ENCODE data around the gene OR2T29. TPM values are rescaled to one million over a fixed set of nuclear protein-coding genes. Genes with fewer than 3 reads are reported as not detected.
"Not testable (repeated sequence)": the region's sequence is repeated elsewhere in the genome, so short reads cannot be mapped to it uniquely, and the experiment has no call there.

The OR2T29 gene
- polyA plus RNA-seq, 1 donor (not counting 4 experiments of a cell fraction or from before 2014, with no cell fraction given), result not detected

GRCh38 chr1:248585266-248585665, 22.7 kb upstream of the OR2T29 start:
- Histone ChIP-seq H3K36me3 (ENCODE audit: control insufficient read depth in 2 of 2, extremely low read depth in 1 of 2, insufficient read depth in 2 of 2, low read length in 2 of 2) (no peaks in the 10 kb centered on the region), H3K4me3 (ENCODE audit: control insufficient read depth in 2 of 3, extremely low read depth in 1 of 3, insufficient read depth in 2 of 3, low read depth in 1 of 3, low read length in 3 of 3) (no peak overlapping the region), H3K27ac (ENCODE audit: control insufficient read depth, insufficient read depth, low read length) (no peak overlapping the region), H3K9ac (ENCODE audit: control insufficient read depth, extremely low read depth, insufficient read depth, low read length) (no peak overlapping the region), H2AFZ (ENCODE audit: control insufficient read depth, low read length) (no peak overlapping the region), H3K27me3 (ENCODE audit: control insufficient read depth, extremely low read depth, insufficient read depth, low read length) (no peaks in the 10 kb centered on the region), H3K9me3 (ENCODE audit: control insufficient read depth, low read depth, low read length) (no peaks in the 10 kb centered on the region), H3K4me2 (ENCODE audit: control insufficient read depth, extremely low read depth, insufficient read depth, low read depth, low read length) (no peak overlapping the region), H3K79me2 (ENCODE audit: control insufficient read depth, insufficient read depth, low read length) (no peaks in the 10 kb centered on the region), H4K20me1 (ENCODE audit: control insufficient read depth, extremely low read depth, insufficient read depth, low read length) (no peaks in the 10 kb centered on the region), H3K9me1 (ENCODE audit: control insufficient read depth, extremely low read depth, insufficient read depth, low read length) (no peaks in the 10 kb centered on the region), H3K4me1 (ENCODE audit: control insufficient read depth, extremely low read depth, insufficient read depth, low read length) (no peaks in the 10 kb centered on the region)
- FAIRE-seq (no peak), DNase-seq (ENCODE audit: low read depth, low spot score) (no peak)
- dilution Hi-C loops (cut with MboI; ENCODE audit: extremely low pct_ligation_motif_present, low sequenced_read_pairs), result no loop called here
- TF ChIP-seq EZH2 (IDR thresholded peaks at IDR 0.05; ENCODE audit: low read length) (no peak), CTCF (optimal IDR thresholded peaks at IDR 0.05 in 1 of 3, IDR thresholded peaks at IDR 0.05 in 1 of 3, conservative IDR thresholded peaks at IDR 0.05 in 1 of 3; ENCODE audit: extremely low read depth in 1 of 3, insufficient read depth in 2 of 3, low read length in 3 of 3) (no peak)

- DNase-seq (ENCODE audit: low read depth, low spot score) (no peak), FAIRE-seq (no peak)
- Histone ChIP-seq H3K27me3 (ENCODE audit: control insufficient read depth, extremely low read depth, insufficient read depth, low read length) (no peaks in the 10 kb centered on the region), H3K9me3 (ENCODE audit: control insufficient read depth, low read depth, low read length) (no peaks in the 10 kb centered on the region), H3K4me1 (ENCODE audit: control insufficient read depth, extremely low read depth, insufficient read depth, low read length) (no peaks in the 10 kb centered on the region), H3K9ac (ENCODE audit: control insufficient read depth, extremely low read depth, insufficient read depth, low read length) (no peak overlapping the region), H3K27ac (ENCODE audit: control insufficient read depth, insufficient read depth, low read length) (no peak overlapping the region), H3K4me2 (ENCODE audit: control insufficient read depth, extremely low read depth, insufficient read depth, low read depth, low read length) (no peak overlapping the region), H3K79me2 (ENCODE audit: control insufficient read depth, insufficient read depth, low read length) (no peaks in the 10 kb centered on the region), H3K36me3 (ENCODE audit: control insufficient read depth in 2 of 2, extremely low read depth in 1 of 2, insufficient read depth in 2 of 2, low read length in 2 of 2) (no peaks in the 10 kb centered on the region), H3K4me3 (ENCODE audit: control insufficient read depth in 2 of 3, extremely low read depth in 1 of 3, insufficient read depth in 2 of 3, low read depth in 1 of 3, low read length in 3 of 3) (no peak overlapping the region), H4K20me1 (ENCODE audit: control insufficient read depth, extremely low read depth, insufficient read depth, low read length) (no peaks in the 10 kb centered on the region), H2AFZ (ENCODE audit: control insufficient read depth, low read length) (no peak overlapping the region), H3K9me1 (ENCODE audit: control insufficient read depth, extremely low read depth, insufficient read depth, low read length) (no peaks in the 10 kb centered on the region)
- TF ChIP-seq CTCF (optimal IDR thresholded peaks at IDR 0.05 in 1 of 3, IDR thresholded peaks at IDR 0.05 in 1 of 3, conservative IDR thresholded peaks at IDR 0.05 in 1 of 3; ENCODE audit: extremely low read depth in 1 of 3, insufficient read depth in 2 of 3, low read length in 3 of 3), result no peak
- no peak for TF ChIP-seq EZH2 (IDR thresholded peaks at IDR 0.05; ENCODE audit: low read length)
- dilution Hi-C loops (cut with MboI; ENCODE audit: extremely low pct_ligation_motif_present, low sequenced_read_pairs), result no loop called here
Measured at GRCh38 chr1:248576260-248576980, 13.8 kb upstream of the OR2T29 start.

- H3K4me2 ChIP-seq (ENCODE audit: control insufficient read depth, extremely low read depth, insufficient read depth, low read depth, low read length); DNase-seq (ENCODE audit: low read depth, low spot score); H3K4me1 ChIP-seq (ENCODE audit: control insufficient read depth, extremely low read depth, insufficient read depth, low read length); H2AFZ ChIP-seq (ENCODE audit: control insufficient read depth, low read length); H3K9ac ChIP-seq (ENCODE audit: control insufficient read depth, extremely low read depth, insufficient read depth, low read length); H3K9me1 ChIP-seq (ENCODE audit: control insufficient read depth, extremely low read depth, insufficient read depth, low read length); H3K79me2 ChIP-seq (ENCODE audit: control insufficient read depth, insufficient read depth, low read length); H3K9me3 ChIP-seq (ENCODE audit: control insufficient read depth, low read depth, low read length); H3K4me3 ChIP-seq (ENCODE audit: control insufficient read depth in 2 of 3, extremely low read depth in 1 of 3, insufficient read depth in 2 of 3, low read depth in 1 of 3, low read length in 3 of 3); dilution Hi-C loops (cut with MboI; ENCODE audit: extremely low pct_ligation_motif_present, low sequenced_read_pairs); H3K27ac ChIP-seq (ENCODE audit: control insufficient read depth, insufficient read depth, low read length); H4K20me1 ChIP-seq (ENCODE audit: control insufficient read depth, extremely low read depth, insufficient read depth, low read length); FAIRE-seq; H3K36me3 ChIP-seq (ENCODE audit: control insufficient read depth in 2 of 2, extremely low read depth in 1 of 2, insufficient read depth in 2 of 2, low read length in 2 of 2); H3K27me3 ChIP-seq (ENCODE audit: control insufficient read depth, extremely low read depth, insufficient read depth, low read length): not testable (repeated sequence)
Measured at GRCh38 chr1:248574657-248575056, 12.1 kb upstream of the OR2T29 start, which contains the start of gene OR2T34. TSS of gene OR2T34 (minus strand) at chr1:248574757. CDS start at chr1:248574757, 0 bp downstream.

- DNase-seq (ENCODE audit: low read depth, low spot score); H4K20me1 ChIP-seq (ENCODE audit: control insufficient read depth, extremely low read depth, insufficient read depth, low read length); H3K27me3 ChIP-seq (ENCODE audit: control insufficient read depth, extremely low read depth, insufficient read depth, low read length); H3K9me1 ChIP-seq (ENCODE audit: control insufficient read depth, extremely low read depth, insufficient read depth, low read length); dilution Hi-C loops (cut with MboI; ENCODE audit: extremely low pct_ligation_motif_present, low sequenced_read_pairs); FAIRE-seq; H3K4me3 ChIP-seq (ENCODE audit: control insufficient read depth in 2 of 3, extremely low read depth in 1 of 3, insufficient read depth in 2 of 3, low read depth in 1 of 3, low read length in 3 of 3); H3K27ac ChIP-seq (ENCODE audit: control insufficient read depth, insufficient read depth, low read length); H3K9me3 ChIP-seq (ENCODE audit: control insufficient read depth, low read depth, low read length); H3K9ac ChIP-seq (ENCODE audit: control insufficient read depth, extremely low read depth, insufficient read depth, low read length); H3K4me1 ChIP-seq (ENCODE audit: control insufficient read depth, extremely low read depth, insufficient read depth, low read length); H3K4me2 ChIP-seq (ENCODE audit: control insufficient read depth, extremely low read depth, insufficient read depth, low read depth, low read length); H3K36me3 ChIP-seq (ENCODE audit: control insufficient read depth in 2 of 2, extremely low read depth in 1 of 2, insufficient read depth in 2 of 2, low read length in 2 of 2); H3K79me2 ChIP-seq (ENCODE audit: control insufficient read depth, insufficient read depth, low read length); H2AFZ ChIP-seq (ENCODE audit: control insufficient read depth, low read length): not testable (repeated sequence)
Measured at GRCh38 chr1:248573856-248574255, 11.3 kb upstream of the OR2T29 start.
